HepG2 (cell line): ENCODE measurements around the gene INSIG2.

Experiments used
- EP300 ChIP-seq, 3 experiments: sonication (generic) in 1 of 3; formaldehyde crosslinking in 1 of 3; IDR thresholded peaks; 2 replicates each; pipeline versions ENCODE4 v1.5.1 to v1.6.1; 2011 to 2020; ENCODE audit warnings: low read depth in 2 of 3, low read length in 2 of 3, borderline replicate concordance in 1 of 3, improper control_type of control experiment in 1 of 3, mild to moderate bottlenecking in 1 of 3, missing genetic modification reagents in 1 of 3, moderate library complexity in 1 of 3
- MAZ ChIP-seq, 2 experiments: sonication (generic) in 1 of 2; formaldehyde crosslinking in 1 of 2; IDR thresholded peaks; 2 replicates each; pipeline versions ENCODE4 v1.5.0 to v1.6.1; 2012 to 2020; ENCODE audit warnings: low read depth in 2 of 2, mild to moderate bottlenecking in 2 of 2, borderline replicate concordance in 1 of 2, improper control_type of control experiment in 1 of 2, low read length in 1 of 2, missing genetic modification reagents in 1 of 2, moderate library complexity in 1 of 2
- NFYB ChIP-seq: sonication (generic); formaldehyde crosslinking; IDR thresholded peaks from 2 replicates; pipeline ENCODE4 v1.4.0; 2020; ENCODE audit warnings: missing genetic modification reagents
- TF ChIP-seq, protein P1 (sequence below): sonication (generic); formaldehyde crosslinking; IDR thresholded peaks from 2 replicates; pipeline ENCODE4 v1.8.1; 2022; ENCODE audit warnings: low read depth, mild to moderate bottlenecking, missing genetic modification reagents

DNA sequence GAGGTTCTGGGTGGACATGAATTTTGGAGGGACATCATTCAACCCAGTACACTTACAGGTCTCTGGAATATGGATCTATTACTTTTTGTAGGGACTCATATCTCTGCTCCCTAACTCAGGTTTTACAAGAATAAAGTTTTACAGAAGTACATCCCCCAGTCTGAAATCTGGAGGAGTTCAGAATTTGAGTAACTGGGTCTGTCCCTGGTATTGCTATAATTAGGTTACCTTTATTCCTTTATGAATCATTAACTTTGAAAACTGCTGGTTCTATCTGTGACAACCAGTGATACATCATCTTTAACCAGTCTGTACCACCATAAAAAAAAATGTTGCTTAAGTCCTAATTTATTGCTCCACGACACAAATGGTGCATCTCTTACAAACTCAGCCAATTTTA, 59.9 kb downstream of the INSIG2 start:
- no peak for TF ChIP-seq EP300 (IDR thresholded peaks at IDR 0.05; ENCODE audit: low read depth in 2 of 2, low read length in 2 of 2)
- no peak for TF ChIP-seq EP300 (CRISPR knock-in tag; IDR thresholded peaks at IDR 0.05; ENCODE audit: borderline replicate concordance)
- TF ChIP-seq, protein P1, sequence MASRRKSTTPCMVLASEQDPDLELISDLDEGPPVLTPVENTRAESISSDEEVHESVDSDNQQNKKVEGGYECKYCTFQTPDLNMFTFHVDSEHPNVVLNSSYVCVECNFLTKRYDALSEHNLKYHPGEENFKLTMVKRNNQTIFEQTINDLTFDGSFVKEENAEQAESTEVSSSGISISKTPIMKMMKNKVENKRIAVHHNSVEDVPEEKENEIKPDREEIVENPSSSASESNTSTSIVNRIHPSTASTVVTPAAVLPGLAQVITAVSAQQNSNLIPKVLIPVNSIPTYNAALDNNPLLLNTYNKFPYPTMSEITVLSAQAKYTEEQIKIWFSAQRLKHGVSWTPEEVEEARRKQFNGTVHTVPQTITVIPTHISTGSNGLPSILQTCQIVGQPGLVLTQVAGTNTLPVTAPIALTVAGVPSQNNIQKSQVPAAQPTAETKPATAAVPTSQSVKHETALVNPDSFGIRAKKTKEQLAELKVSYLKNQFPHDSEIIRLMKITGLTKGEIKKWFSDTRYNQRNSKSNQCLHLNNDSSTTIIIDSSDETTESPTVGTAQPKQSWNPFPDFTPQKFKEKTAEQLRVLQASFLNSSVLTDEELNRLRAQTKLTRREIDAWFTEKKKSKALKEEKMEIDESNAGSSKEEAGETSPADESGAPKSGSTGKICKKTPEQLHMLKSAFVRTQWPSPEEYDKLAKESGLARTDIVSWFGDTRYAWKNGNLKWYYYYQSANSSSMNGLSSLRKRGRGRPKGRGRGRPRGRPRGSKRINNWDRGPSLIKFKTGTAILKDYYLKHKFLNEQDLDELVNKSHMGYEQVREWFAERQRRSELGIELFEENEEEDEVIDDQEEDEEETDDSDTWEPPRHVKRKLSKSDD (CRISPR knock-in tag), result no peak
- TF ChIP-seq NFYB (CRISPR knock-in tag), result no peak
- no peak for TF ChIP-seq MAZ (IDR thresholded peaks at IDR 0.05; ENCODE audit: borderline replicate concordance, low read depth, low read length)
- TF ChIP-seq MAZ (CRISPR knock-in tag; IDR thresholded peaks at IDR 0.05; ENCODE audit: low read depth), result no peak
